Measurements from ENCODE around the gene PRPH2. TPM values are rescaled to one million over a fixed set of nuclear protein-coding genes. Genes with fewer than 3 reads are reported as not detected.
A peak's percentile ranks its signal among the peaks of the same experiment; 100 is the strongest.

PRPH2 gene
- total RNA-seq, 2 experiments from 2014 or later = 0.08 to 0.11 TPM

- H3K4me1 ChIP-seq (ENCODE audit: insufficient read depth, low read length) = no peaks in the 10 kb centered on the region
- POLR2A ChIA-PET = interaction anchor here (0.7 to 2.1 kb wide), 12 partner anchors 14 to 236 kb away, joined by 3 to 21 read pairs (median 4); partner anchors contain the start of genes BICRAL, RPL7L1 and TBCC
- no peak overlapping the region for H3K27ac ChIP-seq (ENCODE audit: low read depth in 1 of 2, low read length in 2 of 2)
- H3K36me3 Mint-ChIP-seq (ENCODE audit: low read depth) = peaks cover 89% of the 10 kb centered on the region
- peaks cover 75% of the 10 kb centered on the region for H3K36me3 ChIP-seq (ENCODE audit: insufficient read depth, low read length)
- TF ChIP-seq, protein P1, sequence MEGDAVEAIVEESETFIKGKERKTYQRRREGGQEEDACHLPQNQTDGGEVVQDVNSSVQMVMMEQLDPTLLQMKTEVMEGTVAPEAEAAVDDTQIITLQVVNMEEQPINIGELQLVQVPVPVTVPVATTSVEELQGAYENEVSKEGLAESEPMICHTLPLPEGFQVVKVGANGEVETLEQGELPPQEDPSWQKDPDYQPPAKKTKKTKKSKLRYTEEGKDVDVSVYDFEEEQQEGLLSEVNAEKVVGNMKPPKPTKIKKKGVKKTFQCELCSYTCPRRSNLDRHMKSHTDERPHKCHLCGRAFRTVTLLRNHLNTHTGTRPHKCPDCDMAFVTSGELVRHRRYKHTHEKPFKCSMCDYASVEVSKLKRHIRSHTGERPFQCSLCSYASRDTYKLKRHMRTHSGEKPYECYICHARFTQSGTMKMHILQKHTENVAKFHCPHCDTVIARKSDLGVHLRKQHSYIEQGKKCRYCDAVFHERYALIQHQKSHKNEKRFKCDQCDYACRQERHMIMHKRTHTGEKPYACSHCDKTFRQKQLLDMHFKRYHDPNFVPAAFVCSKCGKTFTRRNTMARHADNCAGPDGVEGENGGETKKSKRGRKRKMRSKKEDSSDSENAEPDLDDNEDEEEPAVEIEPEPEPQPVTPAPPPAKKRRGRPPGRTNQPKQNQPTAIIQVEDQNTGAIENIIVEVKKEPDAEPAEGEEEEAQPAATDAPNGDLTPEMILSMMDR (IDR thresholded peaks at IDR 0.05) = peak; percentile 90
- H3K27ac Mint-ChIP-seq = no peak overlapping the region
- H3K27me3 ChIP-seq (ENCODE audit: control insufficient read depth in 1 of 2, insufficient read depth in 2 of 2, low read length in 2 of 2) = no peaks in the 10 kb centered on the region
- H3K4me1 Mint-ChIP-seq (ENCODE audit: low read depth) = no peaks in the 10 kb centered on the region
- intact Hi-C loops (cut with DNase I, micrococcal nuclease) = loop anchor here (1.0 to 5.0 kb wide), 5 partner anchors 65 to 481 kb away; no protein-coding TSS in a partner anchor
- H3K4me3 Mint-ChIP-seq = no peak overlapping the region
- ATAC-seq (ENCODE audit: poor library complexity) (peak; percentile 100), DNase-seq (peak; percentile 75 to 91 (median 85))
- no peak overlapping the region for H3K4me3 ChIP-seq (ENCODE audit: low read length)
- CTCF ChIA-PET = interaction anchor here (0.6 to 4.5 kb wide), 27 partner anchors 9 to 874 kb away, joined by 3 to 33 read pairs (median 3); partner anchors contain the start of genes BICRAL, RPL7L1 and TBCC
- H3K9me3 ChIP-seq (ENCODE audit: control insufficient read depth in 1 of 2, insufficient read depth in 1 of 2, low read length in 2 of 2) = no peaks in the 10 kb centered on the region
- no peaks in the 10 kb centered on the region for H3K27me3 Mint-ChIP-seq
- H3K9me3 Mint-ChIP-seq = no peaks in the 10 kb centered on the region
Observed at GRCh38 chr6:42661540-42662153, 60.8 kb downstream of the PRPH2 start.

DNA sequence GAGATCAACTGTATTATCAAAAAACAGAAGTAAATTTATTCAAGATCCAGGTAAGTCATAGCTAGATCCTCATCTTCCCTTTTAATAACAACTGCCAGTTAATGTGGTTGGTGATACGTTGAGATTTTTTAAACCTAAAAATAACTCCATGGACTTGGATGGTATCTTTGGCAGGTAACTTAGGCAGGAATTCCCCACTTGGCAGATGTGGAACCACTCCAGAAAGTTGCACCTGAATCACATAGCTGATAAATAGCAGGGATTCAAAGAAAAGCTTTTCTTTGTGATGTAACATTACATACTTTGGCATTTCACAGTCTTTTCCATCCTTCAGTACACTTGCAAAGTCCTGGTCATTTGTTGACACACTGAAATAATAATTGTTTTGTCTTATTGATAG lies 62.6 kb downstream of the PRPH2 start:
- intact Hi-C loops (cut with DNase I, micrococcal nuclease) = loop anchor here (2.0 to 5.0 kb wide), 3 partner anchors 112 to 483 kb away; no protein-coding TSS in a partner anchor
- H3K4me1 ChIP-seq (ENCODE audit: insufficient read depth, low read length) = no peaks in the 10 kb centered on the region
- POLR2A ChIA-PET = no interaction called here

DNA sequence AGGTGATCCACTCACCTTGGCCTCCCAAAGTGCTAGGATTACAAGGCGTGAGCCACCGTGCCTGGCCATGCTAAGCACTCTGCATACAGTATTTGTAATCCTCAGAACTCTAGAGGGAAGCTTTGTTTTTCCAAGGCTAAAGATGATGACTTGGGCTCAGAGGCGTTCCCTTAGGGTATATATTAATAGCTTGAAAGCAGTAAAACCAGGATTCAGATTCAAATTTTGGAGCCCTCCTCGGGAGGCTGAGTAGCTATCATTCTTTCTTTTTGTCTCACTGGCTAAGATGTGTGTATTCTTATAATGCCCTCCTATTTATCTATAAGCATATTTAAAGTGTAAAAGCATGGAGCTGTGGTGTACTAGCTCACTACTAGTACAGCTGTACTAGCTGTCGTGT lies 68.5 kb downstream of the PRPH2 start:
- TF ChIP-seq, protein P1 (IDR thresholded peaks at IDR 0.05) = no peak
- H3K9me3 Mint-ChIP-seq = no peaks in the 10 kb centered on the region
- Histone ChIP-seq H3K4me3 (ENCODE audit: low read length) (no peak overlapping the region), H3K4me1 (ENCODE audit: insufficient read depth, low read length) (no peaks in the 10 kb centered on the region), H3K27ac (ENCODE audit: low read depth in 1 of 2, low read length in 2 of 2) (no peak overlapping the region), H3K36me3 (ENCODE audit: insufficient read depth, low read length) (peaks cover 80% of the 10 kb centered on the region), H3K27me3 (ENCODE audit: control insufficient read depth in 1 of 2, insufficient read depth in 2 of 2, low read length in 2 of 2) (no peaks in the 10 kb centered on the region), H3K9me3 (ENCODE audit: control insufficient read depth in 1 of 2, insufficient read depth in 1 of 2, low read length in 2 of 2) (no peaks in the 10 kb centered on the region)
- H3K27me3 Mint-ChIP-seq = no peaks in the 10 kb centered on the region
- no peak overlapping the region for H3K4me3 Mint-ChIP-seq
- ATAC-seq (ENCODE audit: poor library complexity) (no peak), DNase-seq (no peak)
- CTCF ChIA-PET = no interaction called here
- no peaks in the 10 kb centered on the region for H3K4me1 Mint-ChIP-seq (ENCODE audit: low read depth)
- peak overlapping the region; percentile 7 for H3K27ac Mint-ChIP-seq
- intact Hi-C loops (cut with DNase I, micrococcal nuclease) = no loop called here
- POLR2A ChIA-PET = interaction anchor here (1.0 kb wide), 1 partner anchor 226 kb away, joined by 6 read pairs; the partner anchor contains the start of gene RPL7L1
- peaks cover 85% of the 10 kb centered on the region for H3K36me3 Mint-ChIP-seq (ENCODE audit: low read depth)

More for the DNA sequence above, 62.6 kb downstream of the PRPH2 start:
- Mint-ChIP-seq H3K27me3 (no peaks in the 10 kb centered on the region), H3K27ac (no peak overlapping the region), H3K36me3 (ENCODE audit: low read depth) (peaks cover 80% of the 10 kb centered on the region), H3K9me3 (no peaks in the 10 kb centered on the region), H3K4me3 (no peak overlapping the region), H3K4me1 (ENCODE audit: low read depth) (no peaks in the 10 kb centered on the region)
- Histone ChIP-seq H3K27me3 (ENCODE audit: control insufficient read depth in 1 of 2, insufficient read depth in 2 of 2, low read length in 2 of 2) (no peaks in the 10 kb centered on the region), H3K27ac (ENCODE audit: low read depth in 1 of 2, low read length in 2 of 2) (no peak overlapping the region), H3K9me3 (ENCODE audit: control insufficient read depth in 1 of 2, insufficient read depth in 1 of 2, low read length in 2 of 2) (no peaks in the 10 kb centered on the region), H3K4me3 (ENCODE audit: low read length) (no peak overlapping the region), H3K36me3 (ENCODE audit: insufficient read depth, low read length) (peaks cover 72% of the 10 kb centered on the region)
- CTCF ChIA-PET = no interaction called here
- ATAC-seq (ENCODE audit: poor library complexity) = no peak
- TF ChIP-seq, protein P1 (IDR thresholded peaks at IDR 0.05) = no peak
- DNase-seq = no peak

All from CD4-positive, alpha-beta T cell (primary cell).